ENCODE measurements around the gene RTP3. TPM values are rescaled to one million over a fixed set of nuclear protein-coding genes. Genes with fewer than 3 reads are reported as not detected.

The RTP3 gene
- total and polyA plus RNA-seq, 2 donors (not counting 1 experiment from before 2014, with no cell fraction given): not detected

DNA sequence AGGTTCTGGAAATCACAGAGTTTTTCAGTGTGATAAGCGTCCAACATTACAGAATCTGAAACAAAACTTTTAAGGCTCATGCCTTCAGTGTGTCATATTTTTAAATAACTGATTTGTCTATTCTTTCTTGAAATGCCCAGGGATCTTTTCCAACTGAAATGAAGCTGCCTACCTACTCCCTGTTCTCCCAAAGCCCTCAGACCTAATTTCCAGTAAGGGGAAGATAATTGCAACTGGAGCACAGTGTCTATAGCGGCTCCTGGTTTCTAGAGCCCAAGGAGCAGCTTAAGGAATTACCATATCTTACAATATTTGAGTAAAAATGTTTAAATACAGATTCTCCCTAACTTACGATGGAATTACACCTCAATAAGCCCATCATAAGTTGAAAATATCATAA is 35.3 kb downstream of the RTP3 start:
- peaks cover 21% of the 10 kb centered on the region for H3K27me3 Mint-ChIP-seq
- H3K9me3 Mint-ChIP-seq (ENCODE audit: insufficient read depth): no peaks in the 10 kb centered on the region
- TF ChIP-seq, protein P1, sequence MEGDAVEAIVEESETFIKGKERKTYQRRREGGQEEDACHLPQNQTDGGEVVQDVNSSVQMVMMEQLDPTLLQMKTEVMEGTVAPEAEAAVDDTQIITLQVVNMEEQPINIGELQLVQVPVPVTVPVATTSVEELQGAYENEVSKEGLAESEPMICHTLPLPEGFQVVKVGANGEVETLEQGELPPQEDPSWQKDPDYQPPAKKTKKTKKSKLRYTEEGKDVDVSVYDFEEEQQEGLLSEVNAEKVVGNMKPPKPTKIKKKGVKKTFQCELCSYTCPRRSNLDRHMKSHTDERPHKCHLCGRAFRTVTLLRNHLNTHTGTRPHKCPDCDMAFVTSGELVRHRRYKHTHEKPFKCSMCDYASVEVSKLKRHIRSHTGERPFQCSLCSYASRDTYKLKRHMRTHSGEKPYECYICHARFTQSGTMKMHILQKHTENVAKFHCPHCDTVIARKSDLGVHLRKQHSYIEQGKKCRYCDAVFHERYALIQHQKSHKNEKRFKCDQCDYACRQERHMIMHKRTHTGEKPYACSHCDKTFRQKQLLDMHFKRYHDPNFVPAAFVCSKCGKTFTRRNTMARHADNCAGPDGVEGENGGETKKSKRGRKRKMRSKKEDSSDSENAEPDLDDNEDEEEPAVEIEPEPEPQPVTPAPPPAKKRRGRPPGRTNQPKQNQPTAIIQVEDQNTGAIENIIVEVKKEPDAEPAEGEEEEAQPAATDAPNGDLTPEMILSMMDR (IDR thresholded peaks at IDR 0.05): no peak
- no peak for TF ChIP-seq EZH2 (IDR thresholded peaks at IDR 0.05; ENCODE audit: borderline replicate concordance, insufficient read depth, low read depth, low read length, poor library complexity, severe bottlenecking)
- H3K9me3 ChIP-seq (ENCODE audit: control extremely low read depth in 1 of 3, control insufficient read depth in 2 of 3, insufficient read depth in 1 of 3, low read length in 2 of 3): no peaks in the 10 kb centered on the region
- intact Hi-C loops (cut with micrococcal nuclease): no loop called here
- H3K9ac ChIP-seq (ENCODE audit: low read length): no peak overlapping the region
- DNase-seq (no peak), ATAC-seq (ENCODE audit: low read depth) (no peak)
- H2AFZ ChIP-seq (ENCODE audit: insufficient read depth, low read depth, low read length, poor library complexity, severe bottlenecking): no peak overlapping the region
- ChIA-PET POLR2A (no interaction called here), CTCF (interaction anchor here (1.6 to 2.0 kb wide), 2 partner anchors 25 to 44 kb away, joined by 6 to 10 read pairs; no protein-coding TSS in a partner anchor)
- H3K4me3 Mint-ChIP-seq: no peak overlapping the region
- peaks cover 26% of the 10 kb centered on the region for H3K4me1 Mint-ChIP-seq
- peaks cover 0 to 13% (median 5%) of the 10 kb centered on the region in 4 experiments for H3K27me3 ChIP-seq (replicated peaks in 1 of 4; ENCODE audit: control extremely low read depth in 1 of 4, control insufficient read depth in 3 of 4, insufficient read depth in 4 of 4, low read length in 3 of 4)
- WGBS (ENCODE audit: insufficient coverage): no CpG with 5 or more reads among the region's 3 CpGs
- H3K79me2 ChIP-seq (ENCODE audit: control insufficient read depth, insufficient read depth, low read length): no peaks in the 10 kb centered on the region
- H3K4me3 ChIP-seq (ENCODE audit: control extremely low read depth in 1 of 5, extremely low read depth in 1 of 5, insufficient read depth in 1 of 5, low read depth in 2 of 5, low read length in 4 of 5): no peak overlapping the region
- peaks cover 19 to 21% of the 10 kb centered on the region in 2 donors for H3K4me1 ChIP-seq (ENCODE audit: control insufficient read depth in 2 of 2, insufficient read depth in 2 of 2, low read length in 2 of 2)
- no peaks in the 10 kb centered on the region for H4K20me1 ChIP-seq (ENCODE audit: control insufficient read depth, insufficient read depth, low read length, poor library complexity, severe bottlenecking)
- H3K27ac ChIP-seq (ENCODE audit: low read length in 2 of 2): no peak overlapping the region
- no peaks in the 10 kb centered on the region for H3K36me3 ChIP-seq (replicated peaks in 1 of 2; ENCODE audit: control extremely low read depth in 1 of 2, control insufficient read depth in 1 of 2, extremely low read depth in 1 of 2, insufficient read depth in 2 of 2, low read length in 1 of 2)
- no peak overlapping the region for H3K4me2 ChIP-seq (replicated peaks; ENCODE audit: low read depth, low read length, poor library complexity, severe bottlenecking)
- no peak overlapping the region for H3K27ac Mint-ChIP-seq

DNA sequence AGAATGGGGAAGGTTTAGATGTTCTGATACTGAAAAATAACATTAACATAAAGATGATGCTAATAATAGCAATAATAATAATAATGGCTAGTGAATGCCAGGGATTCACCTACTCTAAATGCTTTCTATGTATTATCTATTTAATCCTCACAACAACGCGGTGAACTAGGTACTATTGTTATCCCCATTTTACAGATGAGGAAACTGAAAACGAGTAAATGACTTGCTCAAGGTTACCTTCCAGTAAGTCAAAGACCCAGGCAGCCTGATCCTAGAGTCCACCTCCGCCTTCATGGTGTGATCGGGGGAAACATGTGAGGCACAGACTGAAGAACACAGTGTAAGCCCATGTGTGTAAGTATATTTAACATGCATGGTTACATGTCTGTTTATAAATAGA is 38.0 kb downstream of the RTP3 start:
- Mint-ChIP-seq H3K9me3 (ENCODE audit: insufficient read depth) (no peaks in the 10 kb centered on the region), H3K27ac (no peak overlapping the region), H3K4me1 (peaks cover 50% of the 10 kb centered on the region), H3K27me3 (peaks cover 21% of the 10 kb centered on the region), H3K4me3 (no peak overlapping the region)
- H3K4me2 ChIP-seq (replicated peaks; ENCODE audit: low read depth, low read length, poor library complexity, severe bottlenecking): no peak overlapping the region
- CTCF ChIA-PET: interaction anchor here (1.2 to 6.4 kb wide), 3 partner anchors 13 to 47 kb away, joined by 3 to 67 read pairs (median 6); no protein-coding TSS in a partner anchor
- H3K9ac ChIP-seq (ENCODE audit: low read length): no peak overlapping the region
- TF ChIP-seq EZH2 (IDR thresholded peaks at IDR 0.05; ENCODE audit: borderline replicate concordance, insufficient read depth, low read depth, low read length, poor library complexity, severe bottlenecking): no peak
- TF ChIP-seq, protein P1 (IDR thresholded peaks at IDR 0.05): no peak
- H3K4me3 ChIP-seq (ENCODE audit: control extremely low read depth in 1 of 5, extremely low read depth in 1 of 5, insufficient read depth in 1 of 5, low read depth in 2 of 5, low read length in 4 of 5): no peak overlapping the region
- H4K20me1 ChIP-seq (ENCODE audit: control insufficient read depth, insufficient read depth, low read length, poor library complexity, severe bottlenecking): no peaks in the 10 kb centered on the region
- H3K9me3 ChIP-seq (ENCODE audit: control extremely low read depth in 1 of 3, control insufficient read depth in 2 of 3, insufficient read depth in 1 of 3, low read length in 2 of 3): peaks cover 0 to 4% (median 0%) of the 10 kb centered on the region in 3 donors
- H3K27me3 ChIP-seq (replicated peaks in 1 of 4; ENCODE audit: control extremely low read depth in 1 of 4, control insufficient read depth in 3 of 4, insufficient read depth in 4 of 4, low read length in 3 of 4): peaks cover 0 to 13% (median 5%) of the 10 kb centered on the region in 4 experiments
- intact Hi-C loops (cut with micrococcal nuclease): loop anchor here (5.0 kb wide), 1 partner anchor 438 kb away; no protein-coding TSS in a partner anchor
- peaks cover 44 to 46% of the 10 kb centered on the region in 2 donors for H3K4me1 ChIP-seq (ENCODE audit: control insufficient read depth in 2 of 2, insufficient read depth in 2 of 2, low read length in 2 of 2)
- POLR2A ChIA-PET: no interaction called here
- H2AFZ ChIP-seq (ENCODE audit: insufficient read depth, low read depth, low read length, poor library complexity, severe bottlenecking): no peak overlapping the region
- no peak for ATAC-seq (ENCODE audit: low read depth)
- WGBS (ENCODE audit: insufficient coverage): 100% methylated on average over 1 of the region's 5 CpGs
- no peaks in the 10 kb centered on the region for H3K36me3 ChIP-seq (replicated peaks in 1 of 2; ENCODE audit: control extremely low read depth in 1 of 2, control insufficient read depth in 1 of 2, extremely low read depth in 1 of 2, insufficient read depth in 2 of 2, low read length in 1 of 2)
- DNase-seq: no peak
- H3K79me2 ChIP-seq (ENCODE audit: control insufficient read depth, insufficient read depth, low read length): no peaks in the 10 kb centered on the region
- H3K27ac ChIP-seq (ENCODE audit: low read length in 2 of 2): no peak overlapping the region

Data from B cell (primary cell).